Coronary artery (tissue), 2 donors: Measurements from ENCODE around the gene AGMAT.

Source experiments
- DNase-seq: peaks from one replicate; pipeline ENCODE4 v3.0.0-alpha.2; 2017; ENCODE audit warnings: low spot score
- H3K27ac ChIP-seq, 2 donors: fragments of 200-600 bp; sonication (generic); one replicate each; pipeline ENCODE4 v1.5.1; 2016 to 2019
- H3K4me3 ChIP-seq: fragments of 200-600 bp; sonication (generic); 2 replicates; pipeline ENCODE4 v1.5.1; 2016; ENCODE audit warnings: mild to moderate bottlenecking, moderate library complexity
- TF ChIP-seq, protein P1 (sequence below): fragments of 200-600 bp; sonication (generic); IDR thresholded peaks from one replicate; pipeline ENCODE4 v1.5.1; 2019; ENCODE audit warnings: antibody characterized with exemption

The AGMAT gene

GRCh38 chr1:15625056-15625917, 40.4 kb upstream of the AGMAT start:
- TF ChIP-seq, protein P1, sequence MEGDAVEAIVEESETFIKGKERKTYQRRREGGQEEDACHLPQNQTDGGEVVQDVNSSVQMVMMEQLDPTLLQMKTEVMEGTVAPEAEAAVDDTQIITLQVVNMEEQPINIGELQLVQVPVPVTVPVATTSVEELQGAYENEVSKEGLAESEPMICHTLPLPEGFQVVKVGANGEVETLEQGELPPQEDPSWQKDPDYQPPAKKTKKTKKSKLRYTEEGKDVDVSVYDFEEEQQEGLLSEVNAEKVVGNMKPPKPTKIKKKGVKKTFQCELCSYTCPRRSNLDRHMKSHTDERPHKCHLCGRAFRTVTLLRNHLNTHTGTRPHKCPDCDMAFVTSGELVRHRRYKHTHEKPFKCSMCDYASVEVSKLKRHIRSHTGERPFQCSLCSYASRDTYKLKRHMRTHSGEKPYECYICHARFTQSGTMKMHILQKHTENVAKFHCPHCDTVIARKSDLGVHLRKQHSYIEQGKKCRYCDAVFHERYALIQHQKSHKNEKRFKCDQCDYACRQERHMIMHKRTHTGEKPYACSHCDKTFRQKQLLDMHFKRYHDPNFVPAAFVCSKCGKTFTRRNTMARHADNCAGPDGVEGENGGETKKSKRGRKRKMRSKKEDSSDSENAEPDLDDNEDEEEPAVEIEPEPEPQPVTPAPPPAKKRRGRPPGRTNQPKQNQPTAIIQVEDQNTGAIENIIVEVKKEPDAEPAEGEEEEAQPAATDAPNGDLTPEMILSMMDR, result no peak
- no peak overlapping the region for H3K27ac ChIP-seq
- H3K4me3 ChIP-seq, result no peak overlapping the region
- DNase-seq, result no peak

GRCh38 chr1:15624133-15624714, 39.4 kb upstream of the AGMAT start:
- no peak for DNase-seq
- TF ChIP-seq, protein P1, result no peak
- Histone ChIP-seq H3K4me3 (no peak overlapping the region), H3K27ac (no peak overlapping the region)

GRCh38 chr1:15623435-15623834, 38.6 kb upstream of the AGMAT start:
- DNase-seq, result no peak
- TF ChIP-seq, protein P1, result no peak
- H3K27ac ChIP-seq, result no peak overlapping the region
- H3K4me3 ChIP-seq, result no peak overlapping the region

- H3K4me3 ChIP-seq, result no peak overlapping the region
- no peak overlapping the region for H3K27ac ChIP-seq
- TF ChIP-seq, protein P1, result no peak
- no peak for DNase-seq
These were observed 38.0 kb upstream of the AGMAT start for GRCh38 chr1:15622712-15623373.

DNA sequence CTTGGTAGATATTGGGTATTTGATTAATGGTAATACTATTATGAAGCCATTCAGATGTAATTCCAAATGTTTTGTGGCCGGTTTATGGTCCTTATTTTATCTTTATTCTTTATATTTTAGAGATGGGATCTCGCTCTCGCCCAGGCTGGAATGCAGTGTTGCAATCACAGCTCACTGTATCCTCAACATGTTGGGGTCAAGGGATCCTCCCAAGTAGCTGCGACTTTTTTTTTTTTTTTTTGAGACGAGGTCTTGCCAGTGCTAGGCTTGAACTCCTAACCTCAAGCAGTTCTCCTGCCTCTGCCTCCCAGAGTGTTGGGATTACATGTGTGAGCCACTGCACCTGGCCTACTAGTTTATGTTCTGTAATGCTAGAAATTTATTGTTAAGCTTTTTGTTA, 37.1 kb upstream of the AGMAT start:
- no peak overlapping the region for H3K4me3 ChIP-seq
- no peak overlapping the region for H3K27ac ChIP-seq
- no peak for DNase-seq
- TF ChIP-seq, protein P1, result no peak

GRCh38 chr1:15620902-15621682, 36.2 kb upstream of the AGMAT start:
- TF ChIP-seq, protein P1, result no peak
- Histone ChIP-seq H3K27ac (no peak overlapping the region), H3K4me3 (no peak overlapping the region)
- no peak for DNase-seq
